CD4-positive, alpha-beta T cell treated with Interleukin-15 for 1 hour (primary cell): Measurements from ENCODE around the gene SLC22A7.
A peak's percentile ranks its signal among the peaks of the same experiment; 100 is the strongest.

ENCODE experiments used
- DNase-seq: peaks from one replicate; pipeline ENCODE4 v3.0.0-alpha.2; 2020

The SLC22A7 gene, protein sequence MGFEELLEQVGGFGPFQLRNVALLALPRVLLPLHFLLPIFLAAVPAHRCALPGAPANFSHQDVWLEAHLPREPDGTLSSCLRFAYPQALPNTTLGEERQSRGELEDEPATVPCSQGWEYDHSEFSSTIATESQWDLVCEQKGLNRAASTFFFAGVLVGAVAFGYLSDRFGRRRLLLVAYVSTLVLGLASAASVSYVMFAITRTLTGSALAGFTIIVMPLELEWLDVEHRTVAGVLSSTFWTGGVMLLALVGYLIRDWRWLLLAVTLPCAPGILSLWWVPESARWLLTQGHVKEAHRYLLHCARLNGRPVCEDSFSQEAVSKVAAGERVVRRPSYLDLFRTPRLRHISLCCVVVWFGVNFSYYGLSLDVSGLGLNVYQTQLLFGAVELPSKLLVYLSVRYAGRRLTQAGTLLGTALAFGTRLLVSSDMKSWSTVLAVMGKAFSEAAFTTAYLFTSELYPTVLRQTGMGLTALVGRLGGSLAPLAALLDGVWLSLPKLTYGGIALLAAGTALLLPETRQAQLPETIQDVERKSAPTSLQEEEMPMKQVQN

DNA sequence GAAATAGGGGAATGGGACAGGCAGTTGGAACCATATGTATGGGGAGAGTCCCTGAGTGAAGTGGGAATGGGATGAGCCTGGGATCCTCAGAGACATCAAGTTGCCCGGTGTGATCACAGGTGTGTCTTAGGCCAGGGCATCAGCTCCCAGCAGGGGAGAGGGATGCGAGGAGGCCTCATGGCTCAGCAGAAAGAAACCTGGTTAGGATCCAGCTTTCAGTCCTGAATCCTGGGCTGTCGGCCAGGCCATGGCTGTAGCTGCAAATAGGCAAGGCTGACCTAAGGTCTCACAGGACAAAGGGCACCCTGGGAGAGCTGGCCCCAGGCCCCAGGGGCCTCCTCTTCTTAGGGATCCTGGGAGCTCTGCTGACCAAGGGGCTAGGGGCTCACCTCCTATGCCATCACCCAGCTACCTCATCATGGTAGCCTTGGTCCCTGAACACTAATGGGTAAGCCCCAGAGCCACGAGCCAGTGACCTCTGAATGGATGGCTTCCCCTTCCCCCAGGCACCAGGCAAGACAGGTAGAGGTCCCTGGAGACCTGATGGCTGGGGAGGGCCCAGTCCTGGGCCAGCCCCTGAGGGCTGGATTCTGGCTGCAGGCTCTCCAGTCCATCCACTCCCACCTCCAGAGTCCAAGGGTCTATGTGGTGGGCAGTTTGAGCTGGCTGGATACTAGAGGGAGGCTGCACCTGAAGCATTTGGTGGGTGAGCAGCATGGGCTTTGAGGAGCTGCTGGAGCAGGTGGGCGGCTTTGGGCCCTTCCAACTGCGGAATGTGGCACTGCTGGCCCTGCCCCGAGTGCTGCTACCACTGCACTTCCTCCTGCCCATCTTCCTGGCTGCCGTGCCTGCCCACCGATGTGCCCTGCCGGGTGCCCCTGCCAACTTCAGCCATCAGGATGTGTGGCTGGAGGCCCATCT, at the start of gene SLC22A7:
SLC22A7 (plus strand) TSS at position 617 of the 921 bp plus-strand sequence; CDS start at position 716, 99 bp downstream.
- DNase-seq, result no peak

DNA sequence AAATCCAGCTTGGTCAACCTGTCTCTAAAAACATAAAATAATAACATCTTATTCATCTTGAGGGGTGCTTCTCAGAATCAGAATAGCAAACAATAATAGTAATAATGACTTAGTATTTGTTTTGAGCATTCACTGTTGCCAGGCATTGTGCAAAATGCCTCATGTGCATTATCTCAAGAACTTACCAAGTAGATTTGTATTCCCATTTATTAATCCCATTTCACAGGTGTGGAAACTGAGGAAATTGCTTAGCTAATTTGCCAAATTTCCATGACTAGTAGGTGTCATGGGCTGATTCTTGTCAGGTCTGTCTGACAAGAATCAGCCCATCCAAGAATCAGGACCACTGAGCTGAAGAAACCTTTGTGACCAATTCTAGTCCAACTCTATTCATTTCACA, 49.3 kb upstream of the SLC22A7 start:
- no peak for DNase-seq

DNA sequence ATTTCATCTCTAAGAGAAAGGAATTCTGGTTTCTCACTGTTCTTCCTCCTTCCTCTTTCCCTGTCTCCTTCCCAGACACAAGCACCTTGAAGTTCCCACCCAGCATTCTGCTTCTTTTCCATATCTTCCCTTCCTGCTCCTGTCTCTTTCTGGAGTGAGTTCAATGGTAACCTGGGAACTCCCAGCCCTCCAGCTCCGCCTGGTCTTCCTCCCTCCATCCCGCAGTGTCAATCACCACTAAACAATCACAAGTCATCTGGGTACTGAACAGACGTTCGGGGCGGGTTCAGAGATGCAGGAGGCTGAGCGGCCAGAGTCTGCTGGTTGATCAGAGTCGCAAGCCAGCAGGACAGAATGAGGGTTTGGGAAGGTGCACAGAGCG, 47.1 kb upstream of the SLC22A7 start:
- no peak for DNase-seq

DNA sequence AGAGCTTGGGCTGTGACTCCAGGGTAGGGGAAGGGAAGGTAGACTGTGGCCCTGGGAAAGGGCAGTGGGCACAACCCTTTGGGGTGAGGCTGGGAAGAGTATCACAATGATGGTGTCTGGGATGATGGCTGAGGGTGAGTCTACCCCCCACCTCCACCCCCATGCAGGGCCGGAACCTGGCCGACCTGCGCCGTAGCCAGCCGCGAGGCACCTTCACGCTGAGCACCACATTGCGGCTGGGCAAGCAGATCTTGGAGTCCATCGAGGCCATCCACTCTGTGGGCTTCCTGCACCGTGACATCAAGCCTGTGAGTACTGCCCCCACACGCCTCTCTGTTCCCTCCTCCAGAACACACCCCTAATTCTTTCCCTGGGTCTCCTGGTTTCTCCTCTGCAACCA, 44.7 kb upstream of the SLC22A7 start:
- DNase-seq, result no peak

DNA sequence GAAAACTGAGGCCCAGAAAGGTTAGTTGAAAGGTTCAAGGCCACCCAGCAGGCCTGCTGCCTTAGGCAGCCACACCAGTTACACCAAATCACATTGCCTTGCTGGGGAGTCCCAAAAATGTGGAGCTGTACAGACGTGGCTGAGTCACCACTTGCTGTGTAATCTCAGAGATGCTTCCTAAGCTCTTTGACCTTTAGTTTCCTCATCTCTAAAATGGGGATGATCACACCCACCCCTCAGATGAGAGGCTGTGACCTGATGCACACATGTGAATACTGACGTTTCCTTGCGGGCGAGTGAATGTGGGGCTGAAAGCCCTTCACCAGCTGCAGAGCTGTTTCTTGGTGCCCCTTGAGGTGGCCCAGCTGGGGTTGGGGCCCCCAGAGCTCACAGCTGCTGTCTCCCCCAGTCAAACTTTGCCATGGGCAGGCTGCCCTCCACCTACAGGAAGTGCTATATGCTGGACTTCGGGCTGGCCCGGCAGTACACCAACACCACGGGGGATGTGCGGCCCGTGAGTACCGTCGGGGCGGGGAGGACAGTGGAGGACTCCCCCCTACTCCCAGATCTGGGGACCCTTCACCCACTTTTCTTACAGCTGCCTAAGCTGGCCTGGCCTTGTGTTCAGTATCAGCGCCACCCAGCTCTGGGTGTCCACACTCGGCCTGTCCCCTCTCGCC, 43.8 kb upstream of the SLC22A7 start:
- no peak for DNase-seq

DNA sequence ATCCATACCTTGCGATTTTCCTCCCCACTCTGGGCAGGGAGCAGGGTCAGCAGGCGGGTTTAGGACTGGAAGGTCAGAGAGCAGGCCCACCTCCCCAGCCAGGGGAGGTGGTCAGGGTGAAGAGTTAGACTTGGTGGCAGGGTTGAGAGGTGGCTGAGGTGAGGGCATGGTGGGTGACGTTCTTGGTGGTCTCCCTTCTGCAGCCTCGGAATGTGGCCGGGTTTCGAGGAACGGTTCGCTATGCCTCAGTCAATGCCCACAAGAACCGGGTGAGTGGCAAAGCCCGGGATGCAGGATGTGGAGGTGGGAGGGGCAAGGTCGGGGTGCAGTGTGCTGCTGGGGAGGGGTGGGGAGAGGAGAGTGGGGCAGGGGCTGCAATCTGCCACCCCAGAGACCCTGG, 43.2 kb upstream of the SLC22A7 start:
- no peak for DNase-seq

DNA sequence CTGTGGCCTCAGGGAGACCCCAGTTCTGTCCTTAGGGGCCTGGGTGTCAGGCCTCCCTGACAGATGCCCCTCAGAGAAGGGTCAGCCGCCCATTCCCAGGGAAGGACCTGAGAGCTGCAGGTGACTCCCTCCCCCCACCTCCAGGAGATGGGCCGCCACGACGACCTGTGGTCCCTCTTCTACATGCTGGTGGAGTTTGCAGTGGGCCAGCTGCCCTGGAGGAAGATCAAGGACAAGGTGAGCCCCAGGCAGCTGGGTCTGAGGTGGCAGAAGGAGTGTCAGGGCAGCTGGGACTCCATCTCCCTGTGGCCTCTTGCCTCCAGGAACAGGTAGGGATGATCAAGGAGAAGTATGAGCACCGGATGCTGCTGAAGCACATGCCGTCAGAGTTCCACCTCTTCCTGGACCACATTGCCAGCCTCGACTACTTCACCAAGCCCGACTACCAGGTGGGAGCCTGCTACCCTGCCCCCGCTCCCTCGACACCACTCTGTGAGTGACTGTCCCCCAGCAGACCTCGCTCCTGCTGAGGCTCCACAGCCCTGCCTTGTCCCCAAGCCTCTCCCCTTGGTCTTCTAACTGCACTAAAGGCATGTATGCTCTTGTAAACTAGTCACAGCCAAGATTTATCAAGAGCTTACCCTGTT, 42.5 kb upstream of the SLC22A7 start:
- no peak for DNase-seq

DNA sequence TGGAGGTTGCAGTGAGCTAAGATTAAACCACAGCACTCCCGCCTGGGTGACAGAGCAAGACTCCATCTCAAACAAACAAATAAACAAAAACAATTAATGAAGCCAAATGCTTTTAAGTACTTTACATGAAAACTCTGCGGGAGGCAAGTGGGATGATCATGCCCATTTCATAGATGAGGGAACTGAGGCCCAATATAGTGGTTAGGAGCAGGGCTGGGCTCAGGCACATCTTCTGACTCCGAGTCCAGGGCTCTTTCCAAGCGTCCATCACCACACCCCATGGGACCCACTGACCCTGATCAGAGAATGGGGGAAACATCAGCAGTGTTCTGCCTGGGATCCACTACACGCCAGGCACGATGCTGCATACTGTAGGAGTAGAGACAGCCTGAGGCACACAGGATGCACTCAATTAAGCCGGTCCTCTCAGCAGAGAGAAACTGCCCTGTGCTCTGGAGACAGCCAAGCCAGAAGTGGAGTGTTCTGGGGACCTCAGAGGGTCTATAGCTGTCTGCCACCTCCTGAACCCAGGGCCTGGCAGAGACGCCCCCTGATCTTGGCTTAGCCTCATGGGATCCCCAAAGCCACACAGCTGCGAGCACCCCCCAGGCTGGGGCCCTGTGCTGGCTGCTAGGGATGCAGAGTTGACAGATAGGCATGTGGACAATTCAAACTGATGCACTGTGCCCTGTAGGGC, 41.2 kb upstream of the SLC22A7 start:
- no peak for DNase-seq

DNA sequence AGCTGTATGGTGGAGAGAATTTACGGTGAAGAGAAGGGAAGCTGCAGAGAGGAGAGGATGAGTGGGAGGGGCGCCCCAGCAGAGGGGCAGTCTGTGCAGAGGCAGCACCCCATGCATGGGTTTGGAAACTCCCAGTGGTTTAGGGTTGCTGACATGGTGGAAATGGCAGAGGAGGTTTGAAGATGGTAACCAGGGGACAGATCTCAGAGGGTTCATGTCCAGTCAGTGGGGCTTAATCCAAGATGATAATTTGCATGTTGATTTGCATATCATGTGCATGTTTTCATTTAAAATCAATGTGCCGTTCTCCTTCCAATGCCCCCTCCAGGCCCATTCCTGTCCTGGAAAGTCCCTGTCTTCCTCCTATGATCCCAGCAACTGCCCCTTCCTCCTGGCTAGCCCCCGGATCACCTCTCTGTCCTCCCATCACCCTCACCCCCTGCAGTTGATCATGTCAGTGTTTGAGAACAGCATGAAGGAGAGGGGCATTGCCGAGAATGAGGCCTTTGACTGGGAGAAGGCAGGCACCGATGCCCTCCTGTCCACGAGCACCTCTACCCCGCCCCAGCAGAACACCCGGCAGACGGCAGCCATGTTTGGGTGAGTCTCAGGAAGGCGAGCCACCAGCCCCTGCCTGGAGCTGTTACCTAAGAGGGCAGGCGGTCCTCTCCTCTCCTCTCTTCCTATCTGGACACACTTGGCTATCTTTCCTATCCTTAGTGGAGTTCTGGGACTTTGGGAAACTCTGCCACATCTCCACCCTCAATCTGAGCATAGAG, 40.5 kb upstream of the SLC22A7 start:
- no peak for DNase-seq

DNA sequence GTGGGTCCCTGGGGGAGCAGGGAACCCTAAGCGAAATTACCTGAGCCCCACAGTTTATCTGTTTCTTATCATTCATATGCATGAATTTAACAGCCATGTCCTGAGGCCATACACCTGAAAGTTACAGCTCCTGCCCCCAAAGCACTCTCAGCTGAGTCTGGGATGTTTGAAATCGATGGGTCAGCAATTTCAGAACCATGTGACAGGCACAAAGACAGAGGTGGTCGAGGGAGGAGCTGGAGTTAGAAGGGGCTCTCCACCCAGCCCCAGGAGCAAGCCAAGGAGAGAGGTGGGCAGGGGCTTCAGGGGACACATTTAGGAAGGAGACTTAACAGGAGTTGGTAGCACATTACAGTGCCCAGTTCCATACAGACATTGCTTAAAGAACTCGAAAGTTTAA, 39.9 kb upstream of the SLC22A7 start:
- no peak for DNase-seq

DNA sequence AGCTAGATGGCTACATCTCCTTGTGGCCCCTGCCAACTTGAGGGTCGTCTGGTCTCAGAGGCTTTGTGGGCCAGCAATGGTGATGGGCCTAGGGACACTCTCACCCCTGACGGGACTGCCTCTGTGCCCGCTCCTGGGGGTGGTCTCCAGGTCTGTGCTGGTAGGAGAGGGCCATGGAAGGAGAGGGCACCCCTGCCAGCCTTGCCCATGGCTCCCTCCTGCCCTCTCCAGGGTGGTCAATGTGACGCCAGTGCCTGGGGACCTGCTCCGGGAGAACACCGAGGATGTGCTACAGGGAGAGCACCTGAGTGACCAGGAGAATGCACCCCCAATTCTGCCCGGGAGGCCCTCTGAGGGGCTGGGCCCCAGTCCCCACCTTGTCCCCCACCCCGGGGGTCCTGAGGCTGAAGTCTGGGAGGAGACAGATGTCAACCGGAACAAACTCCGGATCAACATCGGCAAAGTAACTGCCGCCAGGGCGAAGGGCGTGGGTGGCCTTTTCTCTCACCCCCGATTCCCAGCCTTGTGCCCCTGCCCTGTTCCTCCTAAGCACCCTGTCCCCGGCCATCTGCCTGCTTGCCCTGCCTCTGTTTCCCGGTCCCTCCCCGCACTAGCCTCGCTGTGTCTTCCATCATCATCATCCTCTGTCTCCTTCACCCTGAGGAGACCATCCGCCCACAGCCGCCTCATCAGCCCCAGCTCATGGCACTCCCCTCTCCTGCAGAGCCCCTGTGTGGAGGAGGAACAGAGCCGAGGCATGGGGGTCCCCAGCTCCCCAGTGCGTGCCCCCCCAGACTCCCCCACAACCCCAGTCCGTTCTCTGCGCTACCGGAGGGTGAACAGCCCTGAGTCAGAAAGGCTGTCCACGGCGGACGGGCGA, 39.0 kb upstream of the SLC22A7 start:
- DNase-seq, result no peak

DNA sequence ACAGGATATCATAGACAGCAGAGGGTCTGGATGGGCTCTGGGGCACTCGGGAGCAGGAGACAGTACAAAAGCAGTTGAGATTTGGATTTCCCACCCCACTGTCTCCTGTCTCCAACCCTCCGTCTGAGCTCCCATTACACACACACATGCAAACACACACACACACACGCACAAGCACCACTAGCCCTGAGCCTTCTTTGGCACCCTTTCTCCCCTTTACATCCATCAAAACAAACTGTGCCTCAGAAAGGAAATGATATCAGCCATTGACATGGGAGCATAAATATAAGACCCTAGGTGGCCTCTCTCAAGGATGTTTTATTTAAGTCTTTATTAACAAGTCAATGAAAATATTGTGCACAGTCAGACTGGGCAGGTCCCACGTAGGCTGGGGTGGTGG, 37.3 kb upstream of the SLC22A7 start:
- DNase-seq, result no peak

DNA sequence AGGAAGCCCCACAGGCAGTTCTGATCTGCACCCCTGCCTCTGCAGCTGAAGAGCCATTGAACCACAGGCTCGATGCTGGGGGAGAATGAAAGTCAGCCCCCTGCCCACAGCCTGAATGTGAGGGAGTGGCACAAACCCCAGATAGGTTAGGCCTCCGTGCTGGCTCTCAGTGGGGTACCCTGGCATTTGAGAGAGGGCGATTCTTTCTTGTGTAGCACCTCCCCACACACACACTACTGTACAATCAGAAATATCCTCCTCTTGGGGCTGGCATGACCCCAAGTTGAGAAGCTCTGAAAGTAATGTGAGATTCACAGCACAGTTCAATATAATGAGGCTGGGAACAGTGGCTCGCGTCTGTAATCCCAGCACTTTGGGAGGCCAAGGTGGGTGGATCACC, 36.9 kb upstream of the SLC22A7 start:
- no peak for DNase-seq

DNA sequence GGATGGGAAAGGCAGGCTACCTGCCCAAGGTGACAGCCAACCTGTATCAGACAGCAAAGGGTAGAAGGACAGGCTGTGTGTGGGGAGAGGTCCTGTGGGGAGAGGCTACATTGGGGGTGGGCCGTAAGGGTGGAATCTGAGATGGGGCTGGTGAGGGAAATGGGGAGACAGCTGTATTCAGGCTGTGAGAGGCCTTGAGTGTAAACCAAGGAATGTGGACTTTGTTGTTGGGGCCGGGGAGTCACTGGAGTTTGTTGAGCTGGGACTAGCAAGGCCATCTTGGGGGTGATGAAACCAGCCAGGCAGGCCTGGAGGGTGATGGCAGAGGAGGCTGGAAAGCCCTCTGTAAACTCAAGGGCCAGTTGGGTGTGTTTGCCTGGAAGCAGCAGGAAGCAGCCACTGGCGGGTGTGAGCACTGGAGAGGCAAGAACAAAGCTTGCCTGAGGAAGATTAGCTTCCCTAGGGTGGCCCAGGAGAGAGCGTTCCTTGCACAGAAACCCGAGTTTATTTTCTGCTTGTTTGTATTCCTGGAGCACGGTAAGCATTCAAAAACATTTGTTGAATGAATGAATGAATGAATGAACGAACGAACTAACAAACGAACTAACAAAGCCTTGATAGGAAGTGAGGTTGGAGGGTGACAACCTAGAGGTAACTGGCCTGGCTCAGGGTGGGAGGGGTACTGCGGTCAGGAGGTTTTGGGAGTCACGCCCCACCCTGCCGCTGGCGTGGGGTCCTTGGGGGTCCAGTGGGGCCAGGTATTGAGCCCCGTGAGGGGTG, 35.9 kb upstream of the SLC22A7 start:
- no peak for DNase-seq

DNA sequence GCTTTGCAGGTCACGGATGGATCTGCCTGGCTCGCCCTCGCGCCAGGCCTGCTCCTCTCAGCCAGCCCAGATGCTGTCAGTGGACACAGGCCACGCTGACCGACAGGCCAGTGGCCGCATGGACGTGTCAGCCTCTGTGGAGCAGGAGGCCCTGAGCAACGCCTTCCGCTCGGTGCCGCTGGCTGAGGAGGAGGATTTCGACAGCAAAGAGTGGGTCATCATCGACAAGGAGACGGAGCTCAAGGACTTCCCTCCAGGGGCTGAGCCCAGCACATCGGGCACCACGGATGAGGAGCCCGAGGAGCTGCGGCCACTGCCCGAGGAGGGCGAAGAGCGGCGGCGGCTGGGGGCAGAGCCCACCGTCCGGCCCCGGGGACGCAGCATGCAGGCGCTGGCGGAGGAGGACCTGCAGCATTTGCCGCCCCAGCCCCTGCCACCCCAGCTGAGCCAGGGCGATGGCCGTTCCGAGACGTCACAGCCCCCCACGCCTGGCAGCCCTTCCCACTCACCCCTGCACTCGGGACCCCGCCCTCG, 35.2 kb upstream of the SLC22A7 start:
- no peak for DNase-seq

DNA sequence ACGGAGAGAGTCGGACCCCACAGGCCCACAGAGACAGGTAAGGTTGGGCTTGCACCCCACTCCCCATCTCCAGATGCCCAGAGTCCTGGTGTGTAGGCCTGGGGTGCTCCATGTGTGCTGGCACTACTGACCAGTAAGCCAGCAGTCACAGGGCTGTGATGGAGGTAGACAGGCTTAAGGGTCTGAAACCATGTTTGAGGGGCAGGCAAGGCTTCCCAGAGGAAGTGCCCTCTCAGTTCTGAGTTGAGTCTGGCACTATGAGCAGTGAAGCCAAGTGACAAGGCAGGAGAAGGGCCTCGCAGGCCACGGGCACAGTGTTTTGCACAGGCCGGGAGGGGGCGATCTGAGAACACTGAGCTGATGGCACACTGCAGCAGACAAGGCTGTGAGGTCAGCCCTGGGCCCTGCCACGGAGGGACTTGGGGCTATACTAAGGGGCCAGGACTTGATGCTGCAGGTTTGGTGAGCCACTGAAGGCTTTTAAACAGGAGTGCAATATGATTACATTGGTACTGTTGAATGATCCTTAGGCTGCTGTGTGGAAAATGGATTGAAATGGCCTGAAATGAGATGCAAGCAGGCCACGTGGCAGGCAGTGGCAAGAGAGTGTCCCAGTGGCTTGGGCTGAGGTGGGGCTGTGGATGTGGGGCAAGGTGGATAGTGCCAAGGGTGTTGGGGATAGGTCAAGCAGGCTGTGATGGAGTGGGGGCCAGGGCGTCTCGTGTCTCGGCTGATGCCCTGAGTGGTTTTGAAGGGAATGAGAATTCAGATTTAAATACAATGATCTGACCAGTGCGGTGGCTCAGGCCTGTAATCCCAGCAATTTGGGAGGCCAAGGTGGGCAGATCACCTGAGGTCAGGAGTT, 34.5 kb upstream of the SLC22A7 start:
- DNase-seq, result peak; percentile 80

DNA sequence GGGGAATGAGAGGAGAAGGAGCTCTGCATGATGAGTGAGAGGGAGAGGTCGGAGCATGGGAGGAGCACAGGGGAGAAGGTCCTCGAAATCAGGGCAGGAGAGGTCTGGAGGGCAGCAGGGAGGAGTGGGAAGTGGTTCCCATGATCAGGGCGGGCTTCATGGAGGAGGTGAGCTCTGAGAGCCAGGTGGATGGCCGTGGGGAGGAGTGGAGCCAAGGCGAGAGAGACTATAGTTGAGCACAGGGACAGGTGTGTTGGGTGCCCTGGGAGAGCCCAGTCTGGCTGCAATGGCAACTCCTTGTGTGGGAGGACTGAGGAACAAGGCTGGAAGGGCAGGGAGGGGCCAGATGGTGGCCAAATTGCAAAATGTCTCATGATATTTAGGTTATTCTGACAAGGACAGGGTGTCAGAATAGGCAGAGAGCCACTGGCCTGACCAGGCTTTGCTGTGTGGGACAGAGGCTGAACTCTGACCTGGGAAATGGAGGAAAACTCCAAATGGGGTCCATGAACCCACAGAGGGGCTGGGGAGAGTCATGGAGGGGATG, 33.4 kb upstream of the SLC22A7 start:
- no peak for DNase-seq

DNA sequence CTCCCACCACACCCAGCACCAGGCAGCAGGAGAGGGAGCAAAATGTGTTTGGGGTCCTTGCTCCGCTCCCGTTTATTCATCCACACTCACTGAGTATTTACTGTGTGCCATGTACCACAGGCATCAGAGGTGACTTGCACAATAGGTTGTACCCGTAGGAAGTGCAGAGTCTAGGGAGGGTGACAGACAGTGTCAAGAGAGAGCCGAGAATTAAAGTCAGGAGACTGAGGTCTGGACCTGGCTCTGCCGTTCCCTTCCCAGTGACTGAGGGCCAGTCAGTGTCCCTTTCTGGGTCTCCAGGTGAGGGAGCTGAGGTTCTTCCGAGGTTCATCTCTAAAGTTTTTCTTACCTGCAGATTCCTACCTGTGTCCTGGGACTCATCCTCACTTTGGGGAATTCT, 32.5 kb upstream of the SLC22A7 start:
- no peak for DNase-seq
